GM06990 (cell line): ENCODE measurements around the gene ZNF516.

Source experiments
- DNase-seq: peaks from one replicate; pipeline ENCODE4 v3.0.0-alpha.2; 2011; ENCODE audit not compliant: insufficient read length; ENCODE audit errors: extremely low read depth
- H3K27me3 ChIP-seq: replicated peaks from 2 replicates; pipeline ENCODE4 v1.6.0; 2011; ENCODE audit warnings: low read length; ENCODE audit not compliant: control insufficient read depth, insufficient read depth
- H3K36me3 ChIP-seq: 2 replicates; pipeline ENCODE4 v1.5.1; 2011; ENCODE audit warnings: low read length; ENCODE audit not compliant: control insufficient read depth, insufficient read depth
- H3K4me3 ChIP-seq: replicated peaks from 2 replicates; pipeline ENCODE4 v1.5.1; 2011; ENCODE audit warnings: low read depth, mild to moderate bottlenecking, control low read depth, low read length
- CTCF ChIP-seq: IDR thresholded peaks from 2 replicates; pipeline ENCODE4 v1.5.1; 2011; ENCODE audit warnings: low read length, control low read depth, mild to moderate bottlenecking, inconsistent platforms; ENCODE audit not compliant: insufficient read depth, poor library complexity, severe bottlenecking

ZNF516 gene

GRCh38 chr18:76450452-76451395, 44.3 kb downstream of the ZNF516 start:
- Histone ChIP-seq H3K4me3 (peak overlapping the region; percentile 67), H3K36me3 (no peaks in the 10 kb centered on the region; the same call in 1 of the 2 replicates), H3K27me3 (no peaks in the 10 kb centered on the region)
- no peak for DNase-seq
- no peak for TF ChIP-seq CTCF

GRCh38 chr18:76449111-76449453, 46.0 kb downstream of the ZNF516 start:
- no peak for DNase-seq
- H3K4me3 ChIP-seq = no peak overlapping the region
- H3K27me3 ChIP-seq = no peaks in the 10 kb centered on the region
- no peak for TF ChIP-seq CTCF
- H3K36me3 ChIP-seq = no peaks in the 10 kb centered on the region; the same call in none of the 2 replicates

- H3K36me3 ChIP-seq = no peaks in the 10 kb centered on the region; the same call in none of the 2 replicates
- H3K4me3 ChIP-seq = no peak overlapping the region
- DNase-seq = no peak
- no peak for TF ChIP-seq CTCF
- H3K27me3 ChIP-seq = no peaks in the 10 kb centered on the region
Measured at GRCh38 chr18:76448256-76449110, 46.6 kb downstream of the ZNF516 start.

GRCh38 chr18:76447258-76447890, 47.7 kb downstream of the ZNF516 start:
- TF ChIP-seq CTCF = no peak
- peaks cover 3% of the 10 kb centered on the region for H3K36me3 ChIP-seq
- H3K27me3 ChIP-seq = no peaks in the 10 kb centered on the region
- no peak overlapping the region for H3K4me3 ChIP-seq
- no peak for DNase-seq

- Histone ChIP-seq H3K27me3 (no peaks in the 10 kb centered on the region), H3K36me3 (peaks cover 6% of the 10 kb centered on the region), H3K4me3 (no peak overlapping the region)
- DNase-seq = no peak
- TF ChIP-seq CTCF = no peak
Measured at GRCh38 chr18:76446321-76447257, 48.5 kb downstream of the ZNF516 start.
